ENCODE results near the gene DHX16. TPM values are rescaled to one million over a fixed set of nuclear protein-coding genes. Genes with fewer than 3 reads are reported as not detected.

DHX16 gene
- total and polyA plus RNA-seq, 2 donors (not counting 1 experiment from before 2014, with no cell fraction given) = 51.1 to 71.7 TPM

- WGBS (ENCODE audit: insufficient coverage) = 10% methylated on average over 3 of the region's 4 CpGs
- H3K27me3 ChIP-seq (replicated peaks in 1 of 4; ENCODE audit: control extremely low read depth in 1 of 4, control insufficient read depth in 3 of 4, insufficient read depth in 4 of 4, low read length in 3 of 4) = no peaks in the 10 kb centered on the region
- intact Hi-C loops (cut with micrococcal nuclease) = loop anchor here (1.0 kb wide), 4 partner anchors 8 to 64 kb away; partner anchors contain the start of genes DHX16, MDC1, MRPS18B and NRM
- TF ChIP-seq EZH2 (IDR thresholded peaks at IDR 0.05; ENCODE audit: borderline replicate concordance, insufficient read depth, low read depth, low read length, poor library complexity, severe bottlenecking) = no peak
- no peak for TF ChIP-seq CTCF (IDR thresholded peaks at IDR 0.05)
- Mint-ChIP-seq H3K27ac (peak overlapping the region; percentile 99), H3K4me3 (peak overlapping the region; percentile 97), H3K9me3 (ENCODE audit: insufficient read depth) (no peaks in the 10 kb centered on the region), H3K4me1 (peaks cover 57% of the 10 kb centered on the region), H3K27me3 (no peaks in the 10 kb centered on the region)
- peak overlapping the region; percentile 57 to 97 for H3K27ac ChIP-seq (ENCODE audit: low read length in 2 of 2)
- H3K36me3 ChIP-seq (replicated peaks in 1 of 2; ENCODE audit: control extremely low read depth in 1 of 2, control insufficient read depth in 1 of 2, extremely low read depth in 1 of 2, insufficient read depth in 2 of 2, low read length in 1 of 2) = peaks cover 2 to 47% of the 10 kb centered on the region in 2 experiments
- H3K9me3 ChIP-seq (ENCODE audit: control extremely low read depth in 1 of 3, control insufficient read depth in 2 of 3, insufficient read depth in 1 of 3, low read length in 2 of 3) = no peaks in the 10 kb centered on the region
- ATAC-seq (ENCODE audit: low read depth) (no peak), DNase-seq (peak; percentile 50)
- ChIA-PET CTCF (interaction anchor here (1.1 to 19.8 kb wide), 6 partner anchors 9 to 139 kb away, joined by 3 to 963 read pairs (median 8); partner anchors contain the start of genes ATAT1, DHX16, MDC1 and NRM), POLR2A (interaction anchor here (0.6 to 8.7 kb wide), 5 partner anchors 9 to 64 kb away, joined by 3 to 216 read pairs (median 7); partner anchors contain the start of genes DHX16, MDC1, MRPS18B and PPP1R10)
- H3K79me2 ChIP-seq (ENCODE audit: control insufficient read depth, insufficient read depth, low read length) = peaks cover 95% of the 10 kb centered on the region
- peak overlapping the region; percentile 91 to 100 (median 97) for H3K4me3 ChIP-seq (ENCODE audit: control extremely low read depth in 1 of 5, extremely low read depth in 1 of 5, insufficient read depth in 1 of 5, low read depth in 2 of 5, low read length in 4 of 5)
- peaks cover 38 to 39% of the 10 kb centered on the region in 2 donors for H3K4me1 ChIP-seq (ENCODE audit: control insufficient read depth in 2 of 2, insufficient read depth in 2 of 2, low read length in 2 of 2)
- peak overlapping the region; percentile 98 for H3K9ac ChIP-seq (ENCODE audit: low read length)
- peak overlapping the region; percentile 100 for H3K4me2 ChIP-seq (replicated peaks; ENCODE audit: low read depth, low read length, poor library complexity, severe bottlenecking)
- no peak overlapping the region for H2AFZ ChIP-seq (ENCODE audit: insufficient read depth, low read depth, low read length, poor library complexity, severe bottlenecking)
- peaks cover 90% of the 10 kb centered on the region for H4K20me1 ChIP-seq (ENCODE audit: control insufficient read depth, insufficient read depth, low read length, poor library complexity, severe bottlenecking)
Observed at GRCh38 chr6:30681766-30682142, 8.9 kb upstream of the DHX16 start.
